HCT116 (cell line): ENCODE data around the gene CRCP. TPM values are rescaled to one million over a fixed set of nuclear protein-coding genes. Genes with fewer than 3 reads are reported as not detected.

Experiments used
- ATAC-seq: fragments of 200-7000 bp; cut with Tn5 transposase; 2 replicates; pipeline ENCODE4 v1.9.1; 2020; ENCODE audit warnings: mild to moderate bottlenecking, moderate library complexity
- BruUV-seq: library from RNA; stranded (reverse); fragments of 400-500 nt; replicated peaks from 2 replicates; lab custom pipeline; 2021; lab: Mats Ljungman, UMichigan
- CTCF ChIA-PET: fragments of 300-600 bp; sonication (Branson Sonifier 250); formaldehyde crosslinking; loops from one replicate; lab custom pipeline; 2021; ENCODE audit warnings: antibody characterized with exemption; lab: Charles Lee
- POLR2A ChIA-PET: fragments of 300-600, 350-600 bp; sonication (Branson Sonifier 250); formaldehyde crosslinking; loops from one replicate; lab custom pipeline; 2021; ENCODE audit warnings: antibody characterized with exemption; lab: Charles Lee
- RAD21 ChIA-PET, 2 experiments: fragments of 300-600 bp; sonication (Branson Sonifier 250); formaldehyde crosslinking; loops; one replicate each; lab custom pipeline; 2023; ENCODE audit warnings: low total read pairs in 2 of 2; ENCODE audit not compliant: uncharacterized antibody in 2 of 2, unreplicated experiment in 2 of 2, low non-redundant PET in 1 of 2; lab: Charles Lee
- DNase-seq: peaks from one replicate; pipeline ENCODE4 v3.0.0-alpha.2; 2010; ENCODE audit warnings: low read depth, low spot score
- H2AFZ ChIP-seq: fragments of 200-600 bp; shearing (Covaris generic), sonication (generic); 2 replicates; pipeline ENCODE4 v1.6.1; 2017; ENCODE audit warnings: low read depth, mixed run types, mixed read lengths, antibody characterized with exemption, low read length; ENCODE audit not compliant: poor library complexity, severe bottlenecking
- H3K27ac ChIP-seq: 2 replicates; pipeline ENCODE4 v1.5.1; 2012; ENCODE audit warnings: low read depth, low read length
- H3K27me3 ChIP-seq: fragments of 200-600 bp; sonication (generic); 2 replicates; pipeline ENCODE4 v1.6.1; 2016; ENCODE audit warnings: mixed run types, low read length, mixed read lengths; ENCODE audit not compliant: insufficient read depth
- H3K36me3 ChIP-seq, 2 experiments: fragments of 200-500 bp in 1 of 2; fragments of 200-600 bp in 1 of 2; sonication (Bioruptor generic) in 1 of 2; sonication (generic) in 1 of 2; 2 replicates each; pipeline versions ENCODE4 v1.5.1 to v1.6.1; 2014 to 2016; ENCODE audit warnings: low read length in 2 of 2, inconsistent platforms in 1 of 2, mixed read lengths in 1 of 2, mixed run types in 1 of 2; ENCODE audit not compliant: insufficient read depth in 2 of 2, control insufficient read depth in 1 of 2
- H3K4me1 ChIP-seq, 2 experiments: fragments of 200-600 bp in 1 of 2; sonication (generic) in 1 of 2; 2 replicates each; pipeline versions ENCODE4 v1.5.1 to v1.6.1; 2012 to 2017; ENCODE audit warnings: low read length in 2 of 2, inconsistent platforms in 1 of 2, mild to moderate bottlenecking in 1 of 2, mixed read lengths in 1 of 2, mixed run types in 1 of 2, moderate library complexity in 1 of 2; ENCODE audit not compliant: insufficient read depth in 2 of 2, control insufficient read depth in 1 of 2
- H3K4me2 ChIP-seq: fragments of 200-600 bp; sonication (generic); 2 replicates; pipeline ENCODE4 v1.6.1; 2017; ENCODE audit warnings: mixed run types, low read length, mixed read lengths
- H3K4me3 ChIP-seq, 2 experiments: fragments of 200-600 bp in 1 of 2; sonication (generic) in 1 of 2; replicated peaks in 1 of 2; 2 replicates each; pipeline ENCODE4 v1.5.1; 2011 to 2016; ENCODE audit warnings: low read length in 2 of 2, control low read depth in 1 of 2, low read depth in 1 of 2, mild to moderate bottlenecking in 1 of 2, mixed read lengths in 1 of 2, mixed run types in 1 of 2
- H3K79me2 ChIP-seq: fragments of 200-600 bp; sonication (generic); 2 replicates; pipeline ENCODE4 v1.6.1; 2017; ENCODE audit warnings: mild to moderate bottlenecking, mixed run types, low read length, moderate library complexity, mixed read lengths; ENCODE audit not compliant: insufficient read depth
- H3K9ac ChIP-seq: fragments of 200-600 bp; sonication (generic); 2 replicates; pipeline ENCODE4 v1.6.1; 2016; ENCODE audit warnings: low read length, mixed read lengths
- H3K9me2 ChIP-seq: fragments of 200-600 bp; sonication (generic), shearing (Covaris generic); 2 replicates; pipeline ENCODE4 v1.6.1; 2017; ENCODE audit warnings: mixed run types, mild to moderate bottlenecking, moderate library complexity; ENCODE audit not compliant: insufficient read depth
- H3K9me3 ChIP-seq, 2 experiments: fragments of 200-500 bp in 1 of 2; fragments of 200-600 bp in 1 of 2; sonication (Bioruptor generic) in 1 of 2; sonication (generic) in 1 of 2; 2 replicates each; pipeline ENCODE4 v1.6.1; 2014 to 2017; ENCODE audit warnings: low read length in 2 of 2, mixed read lengths in 2 of 2, inconsistent platforms in 1 of 2, low read depth in 1 of 2, mild to moderate bottlenecking in 1 of 2, mixed run types in 1 of 2, moderate library complexity in 1 of 2; ENCODE audit not compliant: control insufficient read depth in 1 of 2, insufficient read depth in 1 of 2
- H4K20me1 ChIP-seq: fragments of 200-600 bp; sonication (generic), shearing (Covaris generic); 2 replicates; pipeline ENCODE4 v1.6.1; 2017; ENCODE audit warnings: mixed run types, mild to moderate bottlenecking, moderate library complexity; ENCODE audit not compliant: insufficient read depth
- CBX3 ChIP-seq: IDR thresholded peaks from 2 replicates; pipeline ENCODE4 v1.6.1; 2012; ENCODE audit warnings: low read depth
- CEBPB ChIP-seq: IDR thresholded peaks from 2 replicates; pipeline ENCODE4 v1.6.1; 2012; ENCODE audit warnings: low read depth
- FOSL1 ChIP-seq: IDR thresholded peaks from 2 replicates; pipeline ENCODE4 v1.6.1; 2012; ENCODE audit warnings: low read depth
- JUND ChIP-seq: IDR thresholded peaks from 2 replicates; pipeline ENCODE4 v1.6.1; 2012
- SIN3A ChIP-seq: IDR thresholded peaks from 2 replicates; pipeline ENCODE4 v1.6.1; 2012; ENCODE audit warnings: low read depth
- TCF7L2 ChIP-seq: IDR thresholded peaks from 2 replicates; pipeline ENCODE4 v1.7.0; 2011; ENCODE audit warnings: borderline replicate concordance, inconsistent platforms; ENCODE audit not compliant: insufficient read depth, insufficient read length; ENCODE audit errors: extremely low read depth
- ZNF274 ChIP-seq: fragments of 200-500 bp; sonication (Bioruptor generic); IDR thresholded peaks from 2 replicates; pipeline ENCODE4 v1.6.1; 2014; ENCODE audit warnings: mild to moderate bottlenecking, low read depth, low read length, inconsistent platforms
- intact Hi-C: fragments of 100-400 bp; cut with micrococcal nuclease; formaldehyde crosslinking; loops from 2 replicates; pipeline ENCODE4 v1.10.0; 2022
- total RNA-seq: library from RNA; stranded (reverse); gene quantifications from one replicate; pipeline ENCODE4 v1.2.1, GENCODE V29; 2021; ENCODE audit not compliant: unreplicated experiment
- TF ChIP-seq, protein P1 (sequence below): IDR thresholded peaks from 2 replicates; pipeline ENCODE4 v1.6.1; 2012; ENCODE audit warnings: low read depth

Gene CRCP
- total RNA-seq, 1 experiment from 2014 or later: 28.4 TPM

DNA sequence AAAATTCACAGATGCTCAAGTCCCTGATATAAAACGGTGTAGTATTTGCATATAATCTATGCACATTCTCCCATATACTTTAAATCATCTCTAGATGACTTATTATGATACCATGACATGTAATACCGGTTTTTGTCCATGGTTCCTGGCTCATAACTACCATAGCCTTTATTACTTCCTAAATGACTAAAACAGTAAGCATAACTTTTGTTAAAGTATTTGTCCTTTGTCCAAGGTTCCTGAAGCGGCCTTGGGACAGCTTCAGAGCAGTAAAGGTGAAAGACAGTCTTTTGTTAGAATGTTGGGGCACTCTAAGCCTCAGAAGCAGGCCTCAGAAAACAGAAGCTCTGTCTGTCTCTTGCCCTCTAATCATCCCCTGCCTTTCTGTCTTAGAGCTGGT lies 4.0 kb downstream of the CRCP start:
- ChIA-PET CTCF (no interaction called here), POLR2A (interaction anchor here (0.5 kb wide), 1 partner anchor 18 kb away, joined by 3 read pairs; no protein-coding TSS in a partner anchor), RAD21 (no interaction called here)
- ATAC-seq (no peak), DNase-seq (no peak)
- H3K27ac ChIP-seq: no peak overlapping the region
- H3K4me3 ChIP-seq: no peak overlapping the region
- TF ChIP-seq FOSL1 (no peak), TCF7L2 (no peak), JUND (no peak), SIN3A (no peak), CEBPB (no peak), ZNF274 (no peak), CBX3 (no peak)
- TF ChIP-seq, protein P1, sequence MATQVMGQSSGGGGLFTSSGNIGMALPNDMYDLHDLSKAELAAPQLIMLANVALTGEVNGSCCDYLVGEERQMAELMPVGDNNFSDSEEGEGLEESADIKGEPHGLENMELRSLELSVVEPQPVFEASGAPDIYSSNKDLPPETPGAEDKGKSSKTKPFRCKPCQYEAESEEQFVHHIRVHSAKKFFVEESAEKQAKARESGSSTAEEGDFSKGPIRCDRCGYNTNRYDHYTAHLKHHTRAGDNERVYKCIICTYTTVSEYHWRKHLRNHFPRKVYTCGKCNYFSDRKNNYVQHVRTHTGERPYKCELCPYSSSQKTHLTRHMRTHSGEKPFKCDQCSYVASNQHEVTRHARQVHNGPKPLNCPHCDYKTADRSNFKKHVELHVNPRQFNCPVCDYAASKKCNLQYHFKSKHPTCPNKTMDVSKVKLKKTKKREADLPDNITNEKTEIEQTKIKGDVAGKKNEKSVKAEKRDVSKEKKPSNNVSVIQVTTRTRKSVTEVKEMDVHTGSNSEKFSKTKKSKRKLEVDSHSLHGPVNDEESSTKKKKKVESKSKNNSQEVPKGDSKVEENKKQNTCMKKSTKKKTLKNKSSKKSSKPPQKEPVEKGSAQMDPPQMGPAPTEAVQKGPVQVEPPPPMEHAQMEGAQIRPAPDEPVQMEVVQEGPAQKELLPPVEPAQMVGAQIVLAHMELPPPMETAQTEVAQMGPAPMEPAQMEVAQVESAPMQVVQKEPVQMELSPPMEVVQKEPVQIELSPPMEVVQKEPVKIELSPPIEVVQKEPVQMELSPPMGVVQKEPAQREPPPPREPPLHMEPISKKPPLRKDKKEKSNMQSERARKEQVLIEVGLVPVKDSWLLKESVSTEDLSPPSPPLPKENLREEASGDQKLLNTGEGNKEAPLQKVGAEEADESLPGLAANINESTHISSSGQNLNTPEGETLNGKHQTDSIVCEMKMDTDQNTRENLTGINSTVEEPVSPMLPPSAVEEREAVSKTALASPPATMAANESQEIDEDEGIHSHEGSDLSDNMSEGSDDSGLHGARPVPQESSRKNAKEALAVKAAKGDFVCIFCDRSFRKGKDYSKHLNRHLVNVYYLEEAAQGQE: no peak
- no peaks in the 10 kb centered on the region for H3K27me3 ChIP-seq
- H3K79me2 ChIP-seq: peaks cover 88% of the 10 kb centered on the region
- no peaks in the 10 kb centered on the region for H4K20me1 ChIP-seq
- H3K9me2 ChIP-seq: no peaks in the 10 kb centered on the region
- peaks cover 3 to 5% of the 10 kb centered on the region in 2 experiments; a peak in 2 of 4 replicates for H3K36me3 ChIP-seq
- H3K9me3 ChIP-seq: no peaks in the 10 kb centered on the region
- peaks cover 8 to 17% of the 10 kb centered on the region in 2 experiments for H3K4me1 ChIP-seq
- H3K9ac ChIP-seq: no peak overlapping the region
- no peak overlapping the region for H2AFZ ChIP-seq
- BruUV-seq: no TSS peak
- no peak overlapping the region for H3K4me2 ChIP-seq
- intact Hi-C loops: no loop called here
